Measurements from ENCODE around the gene APC2. TPM values are rescaled to one million over a fixed set of nuclear protein-coding genes. Genes with fewer than 3 reads are reported as not detected.
A peak's percentile ranks its signal among the peaks of the same experiment; 100 is the strongest.

APC2 gene, protein sequence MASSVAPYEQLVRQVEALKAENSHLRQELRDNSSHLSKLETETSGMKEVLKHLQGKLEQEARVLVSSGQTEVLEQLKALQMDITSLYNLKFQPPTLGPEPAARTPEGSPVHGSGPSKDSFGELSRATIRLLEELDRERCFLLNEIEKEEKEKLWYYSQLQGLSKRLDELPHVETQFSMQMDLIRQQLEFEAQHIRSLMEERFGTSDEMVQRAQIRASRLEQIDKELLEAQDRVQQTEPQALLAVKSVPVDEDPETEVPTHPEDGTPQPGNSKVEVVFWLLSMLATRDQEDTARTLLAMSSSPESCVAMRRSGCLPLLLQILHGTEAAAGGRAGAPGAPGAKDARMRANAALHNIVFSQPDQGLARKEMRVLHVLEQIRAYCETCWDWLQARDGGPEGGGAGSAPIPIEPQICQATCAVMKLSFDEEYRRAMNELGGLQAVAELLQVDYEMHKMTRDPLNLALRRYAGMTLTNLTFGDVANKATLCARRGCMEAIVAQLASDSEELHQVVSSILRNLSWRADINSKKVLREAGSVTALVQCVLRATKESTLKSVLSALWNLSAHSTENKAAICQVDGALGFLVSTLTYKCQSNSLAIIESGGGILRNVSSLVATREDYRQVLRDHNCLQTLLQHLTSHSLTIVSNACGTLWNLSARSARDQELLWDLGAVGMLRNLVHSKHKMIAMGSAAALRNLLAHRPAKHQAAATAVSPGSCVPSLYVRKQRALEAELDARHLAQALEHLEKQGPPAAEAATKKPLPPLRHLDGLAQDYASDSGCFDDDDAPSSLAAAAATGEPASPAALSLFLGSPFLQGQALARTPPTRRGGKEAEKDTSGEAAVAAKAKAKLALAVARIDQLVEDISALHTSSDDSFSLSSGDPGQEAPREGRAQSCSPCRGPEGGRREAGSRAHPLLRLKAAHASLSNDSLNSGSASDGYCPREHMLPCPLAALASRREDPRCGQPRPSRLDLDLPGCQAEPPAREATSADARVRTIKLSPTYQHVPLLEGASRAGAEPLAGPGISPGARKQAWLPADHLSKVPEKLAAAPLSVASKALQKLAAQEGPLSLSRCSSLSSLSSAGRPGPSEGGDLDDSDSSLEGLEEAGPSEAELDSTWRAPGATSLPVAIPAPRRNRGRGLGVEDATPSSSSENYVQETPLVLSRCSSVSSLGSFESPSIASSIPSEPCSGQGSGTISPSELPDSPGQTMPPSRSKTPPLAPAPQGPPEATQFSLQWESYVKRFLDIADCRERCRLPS (N-terminal part only)
- under 1 TPM; 0.05 to 0.24 (median 0.10) TPM for total RNA-seq
- under 1 TPM; 0.01 to 0.05 TPM for polyA plus RNA-seq
- not detected for total RNA-seq

DNA sequence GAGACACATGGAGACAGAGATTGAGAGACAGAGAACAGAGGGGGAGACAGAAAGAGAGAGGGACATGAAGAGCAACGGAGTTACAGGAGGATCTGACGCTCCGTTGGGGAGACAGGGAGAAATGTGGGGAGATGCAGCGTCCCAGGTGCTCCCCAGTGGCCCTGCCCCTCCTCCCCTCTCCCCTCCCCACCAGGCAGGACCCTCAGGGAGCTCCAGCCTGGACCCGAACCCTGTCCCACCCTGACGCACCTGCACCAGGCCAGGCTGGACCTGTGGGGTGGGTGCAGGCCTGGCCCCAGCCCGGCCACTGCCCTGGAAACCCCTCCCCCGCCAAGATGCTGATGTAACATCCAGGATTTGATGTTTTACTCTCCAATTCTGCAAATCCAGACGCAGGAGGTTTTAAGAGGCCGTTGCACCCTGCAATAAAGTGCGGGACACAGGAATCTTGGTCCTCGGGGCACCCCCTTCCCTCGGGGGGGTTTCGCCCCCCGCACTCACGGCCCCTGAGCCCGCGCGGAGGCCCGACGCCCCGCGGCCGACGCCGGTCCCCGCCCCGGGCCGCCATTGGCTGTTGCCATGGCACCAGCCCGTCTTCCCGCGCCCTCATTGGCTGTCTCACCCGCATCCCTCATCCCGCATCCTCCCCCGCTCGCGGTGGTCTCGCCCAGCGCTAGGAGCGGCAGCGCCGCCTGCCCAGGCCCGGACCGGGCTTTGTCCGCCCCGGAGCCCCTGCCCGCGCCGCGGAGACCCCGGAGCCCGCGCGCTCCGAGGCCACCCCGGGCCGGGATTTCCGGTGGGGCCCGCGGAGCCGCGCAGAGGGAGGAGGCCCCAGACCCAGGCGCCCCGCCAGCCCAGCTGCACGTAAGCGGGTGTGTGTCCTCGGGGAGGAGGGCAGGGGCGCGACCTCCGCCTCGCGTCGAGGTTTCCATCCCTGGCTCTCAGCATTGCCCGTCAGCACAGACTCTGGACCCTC lies at the start of gene APC2:
APC2 (plus strand) TSS at position 655 of the 976 bp plus-strand sequence. CDS start 2,881 bp downstream, outside the sequence.
- ChIA-PET CTCF (no interaction called here), POLR2A (interaction anchor here (0.7 to 1.2 kb wide), 2 partner anchors 17 to 205 kb away, joined by 3 to 4 read pairs; no protein-coding TSS in a partner anchor)
- Histone ChIP-seq H3K4me1 (ENCODE audit: control insufficient read depth in 2 of 2, insufficient read depth in 2 of 2, low read length in 2 of 2) (peaks cover 2 to 9% of the 10 kb centered on the region in 2 donors), H3K9me3 (ENCODE audit: control insufficient read depth in 2 of 3, low read length in 3 of 3) (no peaks in the 10 kb centered on the region), H3K4me3 (ENCODE audit: low read length) (no peak within 1 kb of the TSS), H3K27ac (ENCODE audit: low read depth, low read length) (no peak within 1 kb of the TSS), H3K36me3 (ENCODE audit: control insufficient read depth in 2 of 3, insufficient read depth in 3 of 3, low read length in 3 of 3) (no peaks in the 10 kb centered on the region), H3K27me3 (ENCODE audit: control insufficient read depth in 2 of 2, insufficient read depth in 2 of 2, low read length in 2 of 2) (peaks cover 12 to 52% of the 10 kb centered on the region in 2 donors)
- intact Hi-C loops (cut with micrococcal nuclease): loop anchor here in 1 of 2 donors (10.0 kb wide), 1 partner anchor 65 kb away; the partner anchor contains the start of gene ADAMTSL5
- Mint-ChIP-seq H3K27me3 (peaks cover 36 to 70% (median 47%) of the 10 kb centered on the region in 5 donors), H3K9me3 (peaks cover 0 to 4% (median 0%) of the 10 kb centered on the region in 11 donors), H3K4me1 (peaks cover 10 to 27% (median 19%) of the 10 kb centered on the region in 7 donors), H3K36me3 (peaks cover 0 to 4% (median 0%) of the 10 kb centered on the region in 5 donors), H3K4me3 (peak within 1 kb of the TSS in 6 of 10 donors; percentile 29 to 60 (median 43)), H3K27ac (peak within 1 kb of the TSS in 2 of 9 donors; percentile 59 to 65)
- DNase-seq (peak in 3 of 9 donors; percentile 25 to 58 (median 35)), ATAC-seq (peak; percentile 25)

DNA sequence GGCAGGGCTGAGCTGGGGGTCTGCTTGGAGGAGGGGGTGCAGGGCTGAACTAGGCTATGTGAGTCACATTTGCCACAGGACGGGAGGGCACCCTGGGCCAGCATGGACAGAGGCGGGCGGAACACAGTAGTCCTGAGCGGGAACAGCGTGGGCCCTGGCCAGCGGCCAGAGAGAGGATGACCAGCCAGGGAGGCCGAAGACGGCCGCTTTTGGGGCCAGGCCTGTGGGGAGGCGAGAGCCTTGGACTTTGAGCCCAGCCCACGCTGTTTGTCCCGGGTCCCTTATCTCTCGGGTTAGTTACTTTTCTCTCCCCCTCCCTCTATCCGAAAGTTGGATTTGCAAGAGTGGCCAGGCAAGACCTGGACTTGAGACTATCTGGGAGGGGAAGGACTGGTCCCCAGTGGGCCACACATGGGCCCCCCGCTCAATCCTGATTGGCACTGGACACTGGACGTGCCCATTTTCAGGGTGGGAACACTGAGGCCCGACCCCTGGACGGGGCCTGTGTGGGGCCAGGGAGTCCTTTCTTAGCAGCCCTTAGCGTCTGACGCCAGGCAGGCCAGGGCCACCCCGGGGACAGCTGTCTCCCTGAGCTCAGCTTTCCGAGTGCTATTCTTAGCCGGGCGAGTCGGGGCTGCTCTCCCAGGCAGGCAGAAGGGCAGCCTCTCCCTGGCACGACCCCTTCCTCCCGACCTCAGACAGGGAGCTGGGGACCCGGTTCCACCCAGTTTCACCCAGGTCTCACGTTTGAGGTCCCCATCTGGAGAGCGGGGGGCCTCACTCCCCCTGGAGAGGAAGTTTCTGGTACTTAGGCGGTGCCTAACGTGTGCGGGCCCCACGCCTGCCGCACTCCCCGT lies 49.4 kb upstream of the APC2 start:
- H3K27me3 Mint-ChIP-seq: peaks cover 0 to 9% (median 0%) of the 10 kb centered on the region in 5 donors
- ATAC-seq (no peak), DNase-seq (no peak)
- no peaks in the 10 kb centered on the region for H3K9me3 Mint-ChIP-seq
- H3K4me1 Mint-ChIP-seq: peaks cover 0 to 22% (median 16%) of the 10 kb centered on the region in 7 donors
- H3K36me3 Mint-ChIP-seq: no peaks in the 10 kb centered on the region
- no peaks in the 10 kb centered on the region for H3K9me3 ChIP-seq (ENCODE audit: control insufficient read depth in 2 of 3, low read length in 3 of 3)
- ChIA-PET POLR2A (interaction anchor here (0.5 kb wide), 1 partner anchor 363 kb away, joined by 3 read pairs; no protein-coding TSS in a partner anchor), CTCF (no interaction called here)
- H3K36me3 ChIP-seq (ENCODE audit: control insufficient read depth in 2 of 3, insufficient read depth in 3 of 3, low read length in 3 of 3): peaks cover 0 to 4% (median 0%) of the 10 kb centered on the region in 3 experiments
- H3K4me3 Mint-ChIP-seq: peak overlapping the region; percentile 49 to 86 (median 66)
- no peaks in the 10 kb centered on the region for H3K27me3 ChIP-seq (ENCODE audit: control insufficient read depth in 2 of 2, insufficient read depth in 2 of 2, low read length in 2 of 2)
- intact Hi-C loops (cut with micrococcal nuclease): loop anchor here (1.0 to 10.0 kb wide), 4 partner anchors 125 to 736 kb away; partner anchors contain the start of genes ATP5F1D (in 1 of the 2), CNN2 (in 1 of the 2), FAM174C (in 1 of the 2) and MIDN (in 1 of the 2)
- H3K27ac ChIP-seq (ENCODE audit: low read depth, low read length): peak overlapping the region; percentile 59
- peak overlapping the region; percentile 58 for H3K4me3 ChIP-seq (ENCODE audit: low read length)
- no peak overlapping the region for H3K27ac Mint-ChIP-seq
- peaks cover 3 to 21% of the 10 kb centered on the region in 2 donors for H3K4me1 ChIP-seq (ENCODE audit: control insufficient read depth in 2 of 2, insufficient read depth in 2 of 2, low read length in 2 of 2)

GRCh38 chr19:1401138-1401888 lies 48.6 kb upstream of the APC2 start, which contains the start of gene GAMT:
GAMT (minus strand) TSS chr19:1401542; CDS start chr19:1401476, 66 bp downstream.
- ChIA-PET POLR2A (no interaction called here), CTCF (no interaction called here)
- intact Hi-C loops (cut with micrococcal nuclease): loop anchor here (1.0 to 10.0 kb wide), 4 partner anchors 126 to 737 kb away; partner anchors contain the start of genes ATP5F1D (in 1 of the 2), CNN2 (in 1 of the 2), FAM174C (in 1 of the 2) and MIDN (in 1 of the 2)
- Histone ChIP-seq H3K9me3 (ENCODE audit: control insufficient read depth in 2 of 3, low read length in 3 of 3) (no peaks in the 10 kb centered on the region), H3K27ac (ENCODE audit: low read depth, low read length) (peak within 1 kb of the TSS; percentile 59), H3K36me3 (ENCODE audit: control insufficient read depth in 2 of 3, insufficient read depth in 3 of 3, low read length in 3 of 3) (peaks cover 0 to 4% (median 0%) of the 10 kb centered on the region in 3 experiments), H3K4me3 (ENCODE audit: low read length) (peak within 1 kb of the TSS; percentile 58), H3K4me1 (ENCODE audit: control insufficient read depth in 2 of 2, insufficient read depth in 2 of 2, low read length in 2 of 2) (peaks cover 3 to 20% of the 10 kb centered on the region in 2 donors), H3K27me3 (ENCODE audit: control insufficient read depth in 2 of 2, insufficient read depth in 2 of 2, low read length in 2 of 2) (no peaks in the 10 kb centered on the region)
- Mint-ChIP-seq H3K27ac (peak within 1 kb of the TSS in 4 of 9 donors; percentile 38 to 72 (median 56)), H3K27me3 (peaks cover 0 to 9% (median 0%) of the 10 kb centered on the region in 5 donors), H3K9me3 (no peaks in the 10 kb centered on the region), H3K36me3 (no peaks in the 10 kb centered on the region), H3K4me1 (peaks cover 0 to 20% (median 12%) of the 10 kb centered on the region in 7 donors), H3K4me3 (peak within 1 kb of the TSS; percentile 60 to 86 (median 77))
- DNase-seq (peak; percentile 28 to 71 (median 56)), ATAC-seq (peak; percentile 88)

DNA sequence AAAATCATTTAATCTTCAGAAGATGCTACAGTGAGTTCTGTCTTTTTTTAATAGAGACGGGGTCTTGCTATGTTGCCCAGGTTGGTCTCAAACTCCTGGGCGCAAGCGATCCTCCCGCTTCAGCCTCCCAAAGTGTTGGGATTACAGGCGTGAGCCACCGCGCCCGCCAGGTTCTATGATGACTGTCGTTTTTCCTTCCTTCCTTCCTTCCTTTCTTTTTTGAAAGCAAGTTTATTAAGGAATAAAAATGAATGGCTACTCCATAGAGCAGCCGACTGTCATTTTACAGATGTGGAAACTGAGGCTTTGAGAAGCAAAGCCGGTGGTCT lies 48.1 kb upstream of the APC2 start:
- Histone ChIP-seq H3K9me3 (ENCODE audit: control insufficient read depth in 2 of 3, low read length in 3 of 3) (no peaks in the 10 kb centered on the region), H3K27me3 (ENCODE audit: control insufficient read depth in 2 of 2, insufficient read depth in 2 of 2, low read length in 2 of 2) (no peaks in the 10 kb centered on the region), H3K36me3 (ENCODE audit: control insufficient read depth in 2 of 3, insufficient read depth in 3 of 3, low read length in 3 of 3) (peaks cover 0 to 4% (median 0%) of the 10 kb centered on the region in 3 experiments), H3K4me1 (ENCODE audit: control insufficient read depth in 2 of 2, insufficient read depth in 2 of 2, low read length in 2 of 2) (peaks cover 7 to 21% of the 10 kb centered on the region in 2 donors), H3K4me3 (ENCODE audit: low read length) (peak overlapping the region; percentile 58), H3K27ac (ENCODE audit: low read depth, low read length) (peak overlapping the region; percentile 59)
- Mint-ChIP-seq H3K4me3 (peak overlapping the region; percentile 49 to 86 (median 60)), H3K9me3 (no peaks in the 10 kb centered on the region), H3K4me1 (peaks cover 0 to 25% (median 15%) of the 10 kb centered on the region in 7 donors), H3K36me3 (no peaks in the 10 kb centered on the region), H3K27me3 (peaks cover 0 to 9% (median 0%) of the 10 kb centered on the region in 5 donors), H3K27ac (peak overlapping the region in 2 of 9 donors; percentile 38 to 40)
- CTCF ChIA-PET: interaction anchor here (1.2 kb wide), 1 partner anchor 12 kb away, joined by 3 read pairs; no protein-coding TSS in a partner anchor
- intact Hi-C loops (cut with micrococcal nuclease): loop anchor here (1.0 to 10.0 kb wide), 4 partner anchors 127 to 737 kb away; partner anchors contain the start of genes ATP5F1D (in 1 of the 2), CNN2 (in 1 of the 2), FAM174C (in 1 of the 2) and MIDN (in 1 of the 2)
- POLR2A ChIA-PET: interaction anchor here (0.8 kb wide), 1 partner anchor 319 kb away, joined by 3 read pairs; no protein-coding TSS in a partner anchor
- no peak for DNase-seq
- ATAC-seq: no peak

All from naive thymus-derived CD4-positive, alpha-beta T cell (primary cell).